Measurements from ENCODE around the gene KIAA1958. TPM values are rescaled to one million over a fixed set of nuclear protein-coding genes. Genes with fewer than 3 reads are reported as not detected.
A peak's percentile ranks its signal among the peaks of the same experiment; 100 is the strongest.
"Not testable (repeated sequence)": the region's sequence is repeated elsewhere in the genome, so short reads cannot be mapped to it uniquely, and the experiment has no call there.

KIAA1958 gene
- polyA plus RNA-seq, 2 of the 4 experiments (the other 2 are of a cell fraction), result 2.2 to 3.7 TPM

GRCh38 chr9:112670991-112671625 lies 184.5 kb downstream of the KIAA1958 start (continued):
- no peak for TF ChIP-seq MAZ (IDR thresholded peaks at IDR 0.05; ENCODE audit: borderline replicate concordance, low read depth, low read length)
- TF ChIP-seq ZFP36 (IDR thresholded peaks at IDR 0.05; ENCODE audit: borderline replicate concordance, partially characterized antibody), result no peak
- no peak for TF ChIP-seq BCL3 (IDR thresholded peaks at IDR 0.05)
- TF ChIP-seq E2F6 (IDR thresholded peaks at IDR 0.05; ENCODE audit: borderline replicate concordance, low read depth), result no peak

- H3K4me2 ChIP-seq; H3K27ac ChIP-seq; DNase-seq (ENCODE audit: low read depth in 1 of 2, low spot score in 1 of 2); H3K4me1 ChIP-seq; H3K4me3 ChIP-seq; CTCF ChIA-PET; FAIRE-seq; ATAC-seq; POLR2A ChIA-PET: not testable (repeated sequence)
- H3K9me3 ChIP-seq, result peaks cover 13% of the 10 kb centered on the region; the same call in 2 of the 3 replicates
- 48% methylated on average over 4 of the region's 4 CpGs for WGBS (ENCODE audit: missing lambda C conversion rate)
Measured at GRCh38 chr9:112673221-112673620, 186.6 kb downstream of the KIAA1958 start.

GRCh38 chr9:112677040-112677439 lies 190.4 kb downstream of the KIAA1958 start:
- TF ChIP-seq RFX5 (IDR thresholded peaks at IDR 0.05) (no peak), FOSL2 (IDR thresholded peaks at IDR 0.05) (no peak), FOSL2 (CRISPR knock-in tag; IDR thresholded peaks at IDR 0.05) (no peak)
- ATAC-seq (no peak), FAIRE-seq (no peak), DNase-seq (ENCODE audit: low read depth in 1 of 2, low spot score in 1 of 2) (no peak)
- ChIA-PET CTCF (no interaction called here), POLR2A (no interaction called here)
- Histone ChIP-seq H3K27ac (no peak overlapping the region), H3K4me2 (no peak overlapping the region), H3K4me1 (no peaks in the 10 kb centered on the region), H3K9me3 (peaks cover 22% of the 10 kb centered on the region), H3K4me3 (no peak overlapping the region)

- POLR2A ChIA-PET, result interaction anchor here (0.6 kb wide), 1 partner anchor 11 kb away, joined by 7 read pairs; no protein-coding TSS in a partner anchor
- Histone ChIP-seq H3K4me2 (no peak overlapping the region), H3K27ac (no peak overlapping the region), H3K9me3 (peaks cover 22% of the 10 kb centered on the region), H3K4me3 (no peak overlapping the region), H3K4me1 (no peaks in the 10 kb centered on the region)
- WGBS (ENCODE audit: missing lambda C conversion rate), result 87% methylated on average over 6 of the region's 6 CpGs
- ATAC-seq, result peak; percentile 39 to 48; a peak in 3 of 6 replicates
- FAIRE-seq, result no peak
- DNase-seq (ENCODE audit: low read depth in 1 of 2, low spot score in 1 of 2), result no peak
- TF ChIP-seq HEYL (CRISPR knock-in tag; IDR thresholded peaks at IDR 0.05) (no peak), ZC3H11A (IDR thresholded peaks at IDR 0.05) (no peak), FOSB (CRISPR knock-in tag; IDR thresholded peaks at IDR 0.05) (no peak), ELK1 (IDR thresholded peaks at IDR 0.05; ENCODE audit: low read depth, low read length) (no peak), ESRRA (IDR thresholded peaks at IDR 0.05; ENCODE audit: borderline replicate concordance, low read length) (no peak), ZNF302 (CRISPR knock-in tag; IDR thresholded peaks at IDR 0.05) (no peak), RARB (CRISPR knock-in tag; IDR thresholded peaks at IDR 0.05) (no peak)
- CTCF ChIA-PET, result interaction anchor here (0.6 to 1.1 kb wide), 3 partner anchors 10 to 20 kb away, joined by 3 read pairs; no protein-coding TSS in a partner anchor
Measured at GRCh38 chr9:112680731-112681402, 194.2 kb downstream of the KIAA1958 start.
